Vagina (tissue), 2 donors: Measurements from ENCODE around the gene MAVS. TPM values are rescaled to one million over a fixed set of nuclear protein-coding genes. Genes with fewer than 3 reads are reported as not detected.

ENCODE experiments used
- DNase-seq, 2 donors: peaks; one replicate each; pipeline ENCODE4 v3.0.0-alpha.2; 2017; ENCODE audit errors: extremely low spot score in 2 of 2
- H3K27ac ChIP-seq: fragments of 200-600 bp; sonication (generic); one replicate; pipeline ENCODE4 v1.5.1; 2019
- H3K27me3 ChIP-seq: fragments of 200-600 bp; sonication (generic); one replicate; pipeline ENCODE4 v1.5.1; 2019
- H3K36me3 ChIP-seq, 2 donors: fragments of 200-600 bp; sonication (generic); one replicate each; pipeline ENCODE4 v1.5.1; 2017 to 2019
- H3K4me1 ChIP-seq: fragments of 200-600 bp; sonication (generic); one replicate; pipeline ENCODE4 v1.5.1; 2019
- H3K4me3 ChIP-seq, 2 donors: fragments of 200-600 bp; sonication (generic); 1 replicate in 1 of 2; 2 replicates in 1 of 2; pipeline ENCODE4 v1.5.1; 2016 to 2019
- H3K9me3 ChIP-seq: fragments of 200-600 bp; sonication (generic); one replicate; pipeline ENCODE4 v1.5.1; 2019
- POLR2A ChIP-seq, 2 donors: fragments of 450-650 bp; IDR thresholded peaks; one replicate each; pipeline ENCODE4 v1.6.1; 2017; ENCODE audit warnings: antibody characterized with exemption in 2 of 2, mild to moderate bottlenecking in 2 of 2, moderate library complexity in 2 of 2
- POLR2AphosphoS5 ChIP-seq, 2 donors: sonication (generic); formaldehyde crosslinking; IDR thresholded peaks; one replicate each; pipeline ENCODE4 v1.9.0; 2017; ENCODE audit warnings: antibody characterized with exemption in 2 of 2, mild to moderate bottlenecking in 2 of 2, low read depth in 1 of 2; ENCODE audit not compliant: insufficient read depth in 1 of 2
- intact Hi-C: fragments of 100-400 bp; cut with DNase I; formaldehyde crosslinking; loops from one replicate; pipeline ENCODE4 v1.15.1; 2023
- total RNA-seq: library from RNA; depleted of rRNA; stranded (reverse); fragments of >200 nt; gene quantifications from one replicate; pipeline ENCODE4 v1.2.3, GENCODE V29; 2016
- TF ChIP-seq, protein P1 (sequence below), 3 experiments: fragments of 450-650 bp in 2 of 3; fragments of 200-600 bp in 1 of 3; sonication (generic) in 1 of 3; IDR thresholded peaks; one replicate each; pipeline ENCODE4 v1.5.1; 2017 to 2019; ENCODE audit warnings: antibody characterized with exemption in 3 of 3, mild to moderate bottlenecking in 2 of 3, moderate library complexity in 2 of 3

MAVS gene
- total RNA-seq, 1 donor from 2014 or later: 22.1 TPM

DNA sequence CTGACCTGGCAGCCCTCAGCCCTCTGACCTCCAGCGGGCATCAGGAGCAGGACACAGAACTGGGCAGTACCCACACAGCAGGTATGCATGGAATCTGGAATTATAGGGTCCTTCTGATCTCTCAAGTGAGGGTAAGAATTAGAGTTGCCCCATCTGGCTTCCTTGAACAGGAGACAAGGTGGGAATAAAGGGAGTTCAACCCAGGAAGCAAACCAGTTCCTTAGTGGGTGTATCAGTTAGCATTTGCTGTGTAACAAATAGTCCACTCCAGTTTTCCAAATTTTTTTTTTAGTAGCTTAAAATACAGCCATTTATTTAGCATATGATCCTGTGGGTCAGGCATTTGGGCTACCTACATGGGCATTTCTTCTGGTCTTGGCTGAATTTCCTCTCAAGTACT is 15.7 kb downstream of the MAVS start:
- DNase-seq: no peak
- TF ChIP-seq POLR2A (IDR thresholded peaks at IDR 0.05): no peak
- TF ChIP-seq, protein P1, sequence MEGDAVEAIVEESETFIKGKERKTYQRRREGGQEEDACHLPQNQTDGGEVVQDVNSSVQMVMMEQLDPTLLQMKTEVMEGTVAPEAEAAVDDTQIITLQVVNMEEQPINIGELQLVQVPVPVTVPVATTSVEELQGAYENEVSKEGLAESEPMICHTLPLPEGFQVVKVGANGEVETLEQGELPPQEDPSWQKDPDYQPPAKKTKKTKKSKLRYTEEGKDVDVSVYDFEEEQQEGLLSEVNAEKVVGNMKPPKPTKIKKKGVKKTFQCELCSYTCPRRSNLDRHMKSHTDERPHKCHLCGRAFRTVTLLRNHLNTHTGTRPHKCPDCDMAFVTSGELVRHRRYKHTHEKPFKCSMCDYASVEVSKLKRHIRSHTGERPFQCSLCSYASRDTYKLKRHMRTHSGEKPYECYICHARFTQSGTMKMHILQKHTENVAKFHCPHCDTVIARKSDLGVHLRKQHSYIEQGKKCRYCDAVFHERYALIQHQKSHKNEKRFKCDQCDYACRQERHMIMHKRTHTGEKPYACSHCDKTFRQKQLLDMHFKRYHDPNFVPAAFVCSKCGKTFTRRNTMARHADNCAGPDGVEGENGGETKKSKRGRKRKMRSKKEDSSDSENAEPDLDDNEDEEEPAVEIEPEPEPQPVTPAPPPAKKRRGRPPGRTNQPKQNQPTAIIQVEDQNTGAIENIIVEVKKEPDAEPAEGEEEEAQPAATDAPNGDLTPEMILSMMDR (IDR thresholded peaks at IDR 0.05): no peak
- no peak for TF ChIP-seq POLR2AphosphoS5 (IDR thresholded peaks at IDR 0.05; ENCODE audit: insufficient read depth in 1 of 2, low read depth in 1 of 2)
- H3K36me3 ChIP-seq: peaks cover 4 to 91% of the 10 kb centered on the region in 2 donors
- intact Hi-C loops: no loop called here
- no peaks in the 10 kb centered on the region for H3K4me1 ChIP-seq
- H3K9me3 ChIP-seq: no peaks in the 10 kb centered on the region
- no peak overlapping the region for H3K27ac ChIP-seq
- H3K27me3 ChIP-seq: no peaks in the 10 kb centered on the region
- no peak overlapping the region for H3K4me3 ChIP-seq

DNA sequence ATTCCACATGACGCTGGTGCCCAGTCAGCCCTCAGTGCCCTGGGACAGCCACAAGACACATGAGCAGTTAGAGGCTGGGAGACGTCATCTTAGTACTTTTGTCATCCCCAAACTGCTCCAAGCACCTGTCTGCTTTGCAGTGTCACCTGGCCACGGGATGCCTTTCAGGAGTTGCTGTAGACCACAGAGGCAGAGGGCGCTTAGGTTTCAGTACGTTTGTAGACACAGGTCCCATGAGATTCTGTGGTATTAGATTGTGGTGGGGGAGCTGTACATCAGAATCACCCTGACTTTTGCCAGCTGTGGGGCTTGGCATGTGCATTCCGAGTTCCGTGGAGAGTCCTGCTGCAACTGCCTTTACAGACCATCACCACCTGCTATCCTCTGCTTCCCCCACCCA is 16.7 kb downstream of the MAVS start:
- Histone ChIP-seq H3K9me3 (no peaks in the 10 kb centered on the region), H3K4me1 (no peaks in the 10 kb centered on the region), H3K27ac (no peak overlapping the region), H3K27me3 (no peaks in the 10 kb centered on the region), H3K36me3 (peaks cover 4 to 81% of the 10 kb centered on the region in 2 donors), H3K4me3 (no peak overlapping the region)
- no peak for TF ChIP-seq POLR2AphosphoS5 (IDR thresholded peaks at IDR 0.05; ENCODE audit: insufficient read depth in 1 of 2, low read depth in 1 of 2)
- TF ChIP-seq, protein P1 (IDR thresholded peaks at IDR 0.05): no peak
- TF ChIP-seq POLR2A (IDR thresholded peaks at IDR 0.05): no peak
- intact Hi-C loops: no loop called here
- DNase-seq: no peak

DNA sequence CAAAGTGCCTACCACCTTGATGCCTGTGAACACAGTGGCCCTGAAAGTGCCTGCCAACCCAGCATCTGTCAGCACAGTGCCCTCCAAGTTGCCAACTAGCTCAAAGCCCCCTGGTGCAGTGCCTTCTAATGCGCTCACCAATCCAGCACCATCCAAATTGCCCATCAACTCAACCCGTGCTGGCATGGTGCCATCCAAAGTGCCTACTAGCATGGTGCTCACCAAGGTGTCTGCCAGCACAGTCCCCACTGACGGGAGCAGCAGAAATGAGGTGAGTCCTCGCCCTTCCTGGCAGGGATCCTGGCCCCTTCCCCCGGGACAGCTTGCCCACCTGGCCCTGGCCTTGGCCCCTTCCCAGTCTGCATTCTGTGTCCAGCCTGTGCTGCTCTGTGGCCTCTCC is 17.9 kb downstream of the MAVS start:
- Histone ChIP-seq H3K9me3 (no peaks in the 10 kb centered on the region), H3K27ac (no peak overlapping the region), H3K27me3 (no peaks in the 10 kb centered on the region), H3K4me1 (no peaks in the 10 kb centered on the region), H3K36me3 (peaks cover 4 to 70% of the 10 kb centered on the region in 2 donors), H3K4me3 (no peak overlapping the region)
- DNase-seq: no peak
- intact Hi-C loops: no loop called here
- TF ChIP-seq POLR2A (IDR thresholded peaks at IDR 0.05): no peak
- TF ChIP-seq, protein P1 (IDR thresholded peaks at IDR 0.05): no peak
- TF ChIP-seq POLR2AphosphoS5 (IDR thresholded peaks at IDR 0.05; ENCODE audit: insufficient read depth in 1 of 2, low read depth in 1 of 2): no peak

GRCh38 chr20:3865152-3865886 is 18.7 kb downstream of the MAVS start:
- Histone ChIP-seq H3K27ac (no peak overlapping the region), H3K4me3 (no peak overlapping the region), H3K9me3 (no peaks in the 10 kb centered on the region), H3K36me3 (peaks cover 4 to 71% of the 10 kb centered on the region in 2 donors), H3K4me1 (no peaks in the 10 kb centered on the region), H3K27me3 (no peaks in the 10 kb centered on the region)
- intact Hi-C loops: no loop called here
- DNase-seq: no peak
- TF ChIP-seq, protein P1 (IDR thresholded peaks at IDR 0.05): no peak
- TF ChIP-seq POLR2A (IDR thresholded peaks at IDR 0.05) (no peak), POLR2AphosphoS5 (IDR thresholded peaks at IDR 0.05; ENCODE audit: insufficient read depth in 1 of 2, low read depth in 1 of 2) (no peak)

DNA sequence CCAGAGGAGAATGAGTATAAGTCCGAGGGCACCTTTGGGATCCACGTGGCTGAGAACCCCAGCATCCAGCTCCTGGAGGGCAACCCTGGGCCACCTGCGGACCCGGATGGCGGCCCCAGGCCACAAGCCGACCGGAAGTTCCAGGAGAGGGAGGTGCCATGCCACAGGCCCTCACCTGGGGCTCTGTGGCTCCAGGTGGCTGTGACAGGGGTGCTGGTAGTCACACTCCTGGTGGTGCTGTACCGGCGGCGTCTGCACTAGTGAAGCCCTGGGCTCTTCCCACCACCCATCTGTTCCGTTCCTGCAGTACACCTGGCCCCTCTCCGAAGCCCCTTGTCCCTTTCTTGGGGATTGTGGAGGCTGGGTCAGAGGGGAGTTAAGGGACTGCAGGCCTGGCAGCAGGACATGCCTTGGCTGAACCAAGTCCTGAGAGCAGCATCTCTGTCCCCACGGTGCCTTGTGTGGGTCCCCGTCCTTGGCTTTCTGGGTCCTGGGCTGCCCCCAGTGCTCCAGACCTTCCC is 19.3 kb downstream of the MAVS start:
- no peak overlapping the region for H3K27ac ChIP-seq
- no peak for DNase-seq
- H3K9me3 ChIP-seq: no peaks in the 10 kb centered on the region
- TF ChIP-seq POLR2A (IDR thresholded peaks at IDR 0.05): no peak
- TF ChIP-seq POLR2AphosphoS5 (IDR thresholded peaks at IDR 0.05; ENCODE audit: insufficient read depth in 1 of 2, low read depth in 1 of 2): no peak
- H3K4me1 ChIP-seq: no peaks in the 10 kb centered on the region
- no peaks in the 10 kb centered on the region for H3K27me3 ChIP-seq
- peaks cover 4 to 65% of the 10 kb centered on the region in 2 donors for H3K36me3 ChIP-seq
- intact Hi-C loops: no loop called here
- H3K4me3 ChIP-seq: no peak overlapping the region
